GM12892 (cell line): ENCODE measurements around the gene BICD2.

ENCODE experiments used
- POLR2A ChIP-seq: IDR thresholded peaks from 2 replicates; pipeline ENCODE4 v1.6.1; 2011; ENCODE audit warnings: low read depth, low read length, control low read depth
- POLR2AphosphoS5 ChIP-seq: IDR thresholded peaks from 2 replicates; pipeline ENCODE4 v1.6.1; 2011; ENCODE audit warnings: low read depth, low read length, control low read depth
- TAF1 ChIP-seq: IDR thresholded peaks from 2 replicates; pipeline ENCODE4 v1.6.1; 2011; ENCODE audit warnings: low read depth, mild to moderate bottlenecking, control low read depth, low read length, borderline replicate concordance

GRCh38 chr9:92669527-92669889, 95.1 kb downstream of the BICD2 start:
- TF ChIP-seq POLR2A (no peak; the same call in 1 of the 2 replicates), POLR2AphosphoS5 (no peak), TAF1 (no peak)
